ENCODE data around the gene MRPS21.

The MRPS21 gene

DNA sequence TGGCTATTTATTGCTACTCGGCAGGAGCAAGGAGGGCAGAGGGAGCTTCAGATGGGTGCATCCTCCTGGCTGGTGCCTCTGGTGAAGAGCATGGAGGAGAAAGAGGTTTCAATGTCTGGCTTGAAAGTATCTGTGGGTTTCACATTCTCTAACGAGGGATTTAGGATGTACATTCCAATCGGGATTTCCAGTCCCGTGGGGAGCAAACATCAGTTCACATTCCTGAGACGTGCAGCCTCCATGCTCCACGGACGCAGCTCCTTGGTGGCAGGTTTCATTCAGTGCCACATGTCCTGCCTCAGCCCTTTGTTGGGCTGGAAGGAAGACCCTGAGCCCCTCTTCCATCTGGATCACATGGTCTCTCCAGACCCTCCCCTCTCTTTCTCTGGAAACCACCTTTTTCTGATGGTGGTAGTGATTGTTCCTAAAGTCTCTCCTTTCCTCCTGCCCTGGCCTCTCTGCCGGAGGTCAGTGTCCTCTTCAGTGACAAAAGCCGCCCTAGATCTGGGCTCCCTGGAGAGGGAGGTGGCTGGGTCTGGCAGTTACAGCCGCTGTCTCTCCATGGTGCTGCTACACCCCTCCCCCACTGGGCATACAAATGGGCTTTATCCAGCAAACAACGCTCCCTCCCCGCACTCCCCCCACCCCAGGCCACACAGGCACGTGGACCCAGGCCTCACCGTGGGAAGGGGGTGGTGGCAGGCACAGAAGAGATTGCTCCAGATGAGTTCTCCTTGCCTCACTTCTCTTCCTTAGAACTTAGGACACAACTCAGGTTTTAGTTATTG is 36.9 kb upstream of the MRPS21 start:
- H3K27ac ChIP-seq (ENCODE audit: extremely low read depth, low read depth, low read length) = no peak overlapping the region
- TF ChIP-seq HOXA7 (CRISPR knock-in tag; IDR thresholded peaks at IDR 0.05; ENCODE audit: borderline replicate concordance) = no peak
- TF ChIP-seq ZNF677 (tag by site-specific recombination; IDR thresholded peaks at IDR 0.05) = no peak
- peak; percentile 77 for TF ChIP-seq ZBTB8A (tag by site-specific recombination; IDR thresholded peaks at IDR 0.05)
- TF ChIP-seq ZNF341 (tag by site-specific recombination; IDR thresholded peaks at IDR 0.05; ENCODE audit: low read depth) = peak; percentile 89
- peak; percentile 76 for TF ChIP-seq IKZF3 (tag by site-specific recombination; IDR thresholded peaks at IDR 0.05)
- peak; percentile 43 for TF ChIP-seq ZIC2 (tag by site-specific recombination; IDR thresholded peaks at IDR 0.05)
- TF ChIP-seq, protein P1, sequence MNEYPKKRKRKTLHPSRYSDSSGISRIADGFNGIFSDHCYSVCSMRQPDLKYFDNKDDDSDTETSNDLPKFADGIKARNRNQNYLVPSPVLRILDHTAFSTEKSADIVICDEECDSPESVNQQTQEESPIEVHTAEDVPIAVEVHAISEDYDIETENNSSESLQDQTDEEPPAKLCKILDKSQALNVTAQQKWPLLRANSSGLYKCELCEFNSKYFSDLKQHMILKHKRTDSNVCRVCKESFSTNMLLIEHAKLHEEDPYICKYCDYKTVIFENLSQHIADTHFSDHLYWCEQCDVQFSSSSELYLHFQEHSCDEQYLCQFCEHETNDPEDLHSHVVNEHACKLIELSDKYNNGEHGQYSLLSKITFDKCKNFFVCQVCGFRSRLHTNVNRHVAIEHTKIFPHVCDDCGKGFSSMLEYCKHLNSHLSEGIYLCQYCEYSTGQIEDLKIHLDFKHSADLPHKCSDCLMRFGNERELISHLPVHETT (tag by site-specific recombination; IDR thresholded peaks at IDR 0.05) = no peak
- TF ChIP-seq, protein P2, sequence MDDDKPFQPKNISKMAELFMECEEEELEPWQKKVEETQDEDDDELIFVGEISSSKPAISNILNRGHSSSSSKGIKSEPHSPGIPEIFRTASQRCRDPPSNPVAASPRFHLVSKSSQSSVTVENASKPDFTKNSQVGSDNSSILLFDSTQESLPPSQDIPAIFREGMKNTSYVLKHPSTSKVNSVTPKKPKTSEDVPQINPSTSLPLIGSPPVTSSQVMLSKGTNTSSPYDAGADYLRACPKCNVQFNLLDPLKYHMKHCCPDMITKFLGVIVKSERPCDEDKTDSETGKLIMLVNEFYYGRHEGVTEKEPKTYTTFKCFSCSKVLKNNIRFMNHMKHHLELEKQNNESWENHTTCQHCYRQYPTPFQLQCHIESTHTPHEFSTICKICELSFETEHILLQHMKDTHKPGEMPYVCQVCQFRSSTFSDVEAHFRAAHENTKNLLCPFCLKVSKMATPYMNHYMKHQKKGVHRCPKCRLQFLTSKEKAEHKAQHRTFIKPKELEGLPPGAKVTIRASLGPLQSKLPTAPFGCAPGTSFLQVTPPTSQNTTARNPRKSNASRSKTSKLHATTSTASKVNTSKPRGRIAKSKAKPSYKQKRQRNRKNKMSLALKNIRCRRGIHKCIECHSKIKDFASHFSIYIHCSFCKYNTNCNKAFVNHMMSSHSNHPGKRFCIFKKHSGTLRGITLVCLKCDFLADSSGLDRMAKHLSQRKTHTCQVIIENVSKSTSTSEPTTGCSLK (tag by site-specific recombination; IDR thresholded peaks at IDR 0.05) = no peak
- TF ChIP-seq, protein P3, sequence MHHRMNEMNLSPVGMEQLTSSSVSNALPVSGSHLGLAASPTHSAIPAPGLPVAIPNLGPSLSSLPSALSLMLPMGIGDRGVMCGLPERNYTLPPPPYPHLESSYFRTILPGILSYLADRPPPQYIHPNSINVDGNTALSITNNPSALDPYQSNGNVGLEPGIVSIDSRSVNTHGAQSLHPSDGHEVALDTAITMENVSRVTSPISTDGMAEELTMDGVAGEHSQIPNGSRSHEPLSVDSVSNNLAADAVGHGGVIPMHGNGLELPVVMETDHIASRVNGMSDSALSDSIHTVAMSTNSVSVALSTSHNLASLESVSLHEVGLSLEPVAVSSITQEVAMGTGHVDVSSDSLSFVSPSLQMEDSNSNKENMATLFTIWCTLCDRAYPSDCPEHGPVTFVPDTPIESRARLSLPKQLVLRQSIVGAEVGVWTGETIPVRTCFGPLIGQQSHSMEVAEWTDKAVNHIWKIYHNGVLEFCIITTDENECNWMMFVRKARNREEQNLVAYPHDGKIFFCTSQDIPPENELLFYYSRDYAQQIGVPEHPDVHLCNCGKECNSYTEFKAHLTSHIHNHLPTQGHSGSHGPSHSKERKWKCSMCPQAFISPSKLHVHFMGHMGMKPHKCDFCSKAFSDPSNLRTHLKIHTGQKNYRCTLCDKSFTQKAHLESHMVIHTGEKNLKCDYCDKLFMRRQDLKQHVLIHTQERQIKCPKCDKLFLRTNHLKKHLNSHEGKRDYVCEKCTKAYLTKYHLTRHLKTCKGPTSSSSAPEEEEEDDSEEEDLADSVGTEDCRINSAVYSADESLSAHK (tag by site-specific recombination; IDR thresholded peaks at IDR 0.05) = peak; percentile 64; the same call in 1 of the 2 replicates
- TF ChIP-seq, protein P4, sequence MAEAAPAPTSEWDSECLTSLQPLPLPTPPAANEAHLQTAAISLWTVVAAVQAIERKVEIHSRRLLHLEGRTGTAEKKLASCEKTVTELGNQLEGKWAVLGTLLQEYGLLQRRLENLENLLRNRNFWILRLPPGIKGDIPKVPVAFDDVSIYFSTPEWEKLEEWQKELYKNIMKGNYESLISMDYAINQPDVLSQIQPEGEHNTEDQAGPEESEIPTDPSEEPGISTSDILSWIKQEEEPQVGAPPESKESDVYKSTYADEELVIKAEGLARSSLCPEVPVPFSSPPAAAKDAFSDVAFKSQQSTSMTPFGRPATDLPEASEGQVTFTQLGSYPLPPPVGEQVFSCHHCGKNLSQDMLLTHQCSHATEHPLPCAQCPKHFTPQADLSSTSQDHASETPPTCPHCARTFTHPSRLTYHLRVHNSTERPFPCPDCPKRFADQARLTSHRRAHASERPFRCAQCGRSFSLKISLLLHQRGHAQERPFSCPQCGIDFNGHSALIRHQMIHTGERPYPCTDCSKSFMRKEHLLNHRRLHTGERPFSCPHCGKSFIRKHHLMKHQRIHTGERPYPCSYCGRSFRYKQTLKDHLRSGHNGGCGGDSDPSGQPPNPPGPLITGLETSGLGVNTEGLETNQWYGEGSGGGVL (tag by site-specific recombination; IDR thresholded peaks at IDR 0.05) = peak; percentile 82
- TF ChIP-seq ZFP41 (tag by site-specific recombination; IDR thresholded peaks at IDR 0.05; ENCODE audit: borderline replicate concordance) = no peak
- no peak overlapping the region for H3K4me3 ChIP-seq (ENCODE audit: low read depth, low read length)
- CTCF ChIA-PET = interaction anchor here (0.6 to 6.3 kb wide), 25 partner anchors 9 to 739 kb away, joined by 3 to 101 read pairs (median 6); partner anchors contain the start of genes APH1A, C1orf54, CIART and FALEC
- no peaks in the 10 kb centered on the region for H3K36me3 ChIP-seq (ENCODE audit: control insufficient read depth in 2 of 2, insufficient read depth in 1 of 2, low read length in 2 of 2)
- POLR2A ChIA-PET = interaction anchor here (1.0 to 2.5 kb wide), 4 partner anchors 12 to 46 kb away, joined by 3 to 6 read pairs (median 4); partner anchors contain the start of genes APH1A and C1orf54
- H3K9me3 ChIP-seq (ENCODE audit: control insufficient read depth, insufficient read depth, low read depth, low read length) = no peaks in the 10 kb centered on the region
- peaks cover 12% of the 10 kb centered on the region; the same call in 1 of the 2 replicates for H3K4me1 ChIP-seq (ENCODE audit: control insufficient read depth, insufficient read depth, low read length)

DNA sequence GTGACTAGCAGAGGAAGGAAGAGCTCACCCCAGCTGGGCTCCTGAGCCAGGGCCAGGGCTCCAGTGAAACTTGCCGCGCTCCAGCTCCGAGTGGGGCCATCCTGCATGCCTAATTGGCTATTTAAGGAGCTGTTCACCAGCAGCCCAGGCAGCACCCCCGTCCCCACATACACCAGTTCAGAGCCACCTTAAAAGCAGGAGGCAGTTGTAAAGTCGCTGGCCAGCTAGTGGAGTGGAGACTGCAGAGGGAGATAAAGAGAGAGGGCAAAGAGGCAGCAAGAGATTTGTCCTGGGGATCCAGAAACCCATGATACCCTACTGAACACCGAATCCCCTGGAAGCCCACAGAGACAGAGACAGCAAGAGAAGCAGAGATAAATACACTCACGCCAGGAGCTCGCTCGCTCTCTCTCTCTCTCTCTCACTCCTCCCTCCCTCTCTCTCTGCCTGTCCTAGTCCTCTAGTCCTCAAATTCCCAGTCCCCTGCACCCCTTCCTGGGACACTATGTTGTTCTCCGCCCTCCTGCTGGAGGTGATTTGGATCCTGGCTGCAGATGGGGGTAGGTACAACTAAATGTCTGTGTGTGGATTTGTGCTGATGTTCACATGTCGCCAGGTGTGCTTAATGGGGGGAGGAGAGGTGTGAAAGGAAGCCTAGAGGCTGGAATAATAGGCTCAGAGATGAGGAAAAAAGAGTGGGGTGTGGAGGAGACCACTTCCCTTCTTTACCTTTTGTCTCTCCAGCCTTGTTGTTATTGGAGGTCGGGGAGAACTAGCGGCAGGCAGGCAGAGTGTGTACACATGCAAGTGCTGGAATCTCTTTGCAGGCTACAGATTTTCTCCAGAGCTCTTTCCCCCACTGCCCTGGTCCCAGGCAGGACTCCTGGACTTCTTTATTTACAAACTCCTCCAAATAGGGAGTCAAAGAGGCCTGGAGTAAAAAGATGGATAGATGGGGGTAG is 35.8 kb upstream of the MRPS21 start, which contains the start of gene CA14:
TSS of gene CA14 (plus strand) at position 151 of the 962 bp plus-strand sequence. CDS start at position 506, 355 bp downstream.
- Histone ChIP-seq H3K36me3 (ENCODE audit: control insufficient read depth in 2 of 2, insufficient read depth in 1 of 2, low read length in 2 of 2) (no peaks in the 10 kb centered on the region), H3K27ac (ENCODE audit: extremely low read depth, low read depth, low read length) (no peak within 1 kb of the TSS), H3K4me3 (ENCODE audit: low read depth, low read length) (no peak within 1 kb of the TSS), H3K4me1 (ENCODE audit: control insufficient read depth, insufficient read depth, low read length) (peaks cover 12% of the 10 kb centered on the region; the same call in 1 of the 2 replicates), H3K9me3 (ENCODE audit: control insufficient read depth, insufficient read depth, low read depth, low read length) (no peaks in the 10 kb centered on the region)
- ChIA-PET CTCF (interaction anchor here (6.3 kb wide), 1 partner anchor 23 kb away, joined by 101 read pairs; the partner anchor contains the start of gene CIART), POLR2A (interaction anchor here (0.6 to 2.5 kb wide), 4 partner anchors 11 to 743 kb away, joined by 3 to 6 read pairs (median 4); partner anchors contain the start of genes APH1A, C1orf54 and CIART)
- TF ChIP-seq ZFP69B (tag by site-specific recombination; IDR thresholded peaks at IDR 0.05) (peak; percentile 51; the same call in 1 of the 2 replicates), GLIS1 (tag by site-specific recombination; IDR thresholded peaks at IDR 0.05) (peak; percentile 84), ZNF596 (tag by site-specific recombination; IDR thresholded peaks at IDR 0.05) (peak; percentile 87)
- TF ChIP-seq, protein P5, sequence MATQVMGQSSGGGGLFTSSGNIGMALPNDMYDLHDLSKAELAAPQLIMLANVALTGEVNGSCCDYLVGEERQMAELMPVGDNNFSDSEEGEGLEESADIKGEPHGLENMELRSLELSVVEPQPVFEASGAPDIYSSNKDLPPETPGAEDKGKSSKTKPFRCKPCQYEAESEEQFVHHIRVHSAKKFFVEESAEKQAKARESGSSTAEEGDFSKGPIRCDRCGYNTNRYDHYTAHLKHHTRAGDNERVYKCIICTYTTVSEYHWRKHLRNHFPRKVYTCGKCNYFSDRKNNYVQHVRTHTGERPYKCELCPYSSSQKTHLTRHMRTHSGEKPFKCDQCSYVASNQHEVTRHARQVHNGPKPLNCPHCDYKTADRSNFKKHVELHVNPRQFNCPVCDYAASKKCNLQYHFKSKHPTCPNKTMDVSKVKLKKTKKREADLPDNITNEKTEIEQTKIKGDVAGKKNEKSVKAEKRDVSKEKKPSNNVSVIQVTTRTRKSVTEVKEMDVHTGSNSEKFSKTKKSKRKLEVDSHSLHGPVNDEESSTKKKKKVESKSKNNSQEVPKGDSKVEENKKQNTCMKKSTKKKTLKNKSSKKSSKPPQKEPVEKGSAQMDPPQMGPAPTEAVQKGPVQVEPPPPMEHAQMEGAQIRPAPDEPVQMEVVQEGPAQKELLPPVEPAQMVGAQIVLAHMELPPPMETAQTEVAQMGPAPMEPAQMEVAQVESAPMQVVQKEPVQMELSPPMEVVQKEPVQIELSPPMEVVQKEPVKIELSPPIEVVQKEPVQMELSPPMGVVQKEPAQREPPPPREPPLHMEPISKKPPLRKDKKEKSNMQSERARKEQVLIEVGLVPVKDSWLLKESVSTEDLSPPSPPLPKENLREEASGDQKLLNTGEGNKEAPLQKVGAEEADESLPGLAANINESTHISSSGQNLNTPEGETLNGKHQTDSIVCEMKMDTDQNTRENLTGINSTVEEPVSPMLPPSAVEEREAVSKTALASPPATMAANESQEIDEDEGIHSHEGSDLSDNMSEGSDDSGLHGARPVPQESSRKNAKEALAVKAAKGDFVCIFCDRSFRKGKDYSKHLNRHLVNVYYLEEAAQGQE (tag by site-specific recombination; IDR thresholded peaks at IDR 0.05) = peak; percentile 80
- TF ChIP-seq, protein P6, sequence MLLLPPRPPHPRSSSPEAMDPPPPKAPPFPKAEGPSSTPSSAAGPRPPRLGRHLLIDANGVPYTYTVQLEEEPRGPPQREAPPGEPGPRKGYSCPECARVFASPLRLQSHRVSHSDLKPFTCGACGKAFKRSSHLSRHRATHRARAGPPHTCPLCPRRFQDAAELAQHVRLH (tag by site-specific recombination; IDR thresholded peaks at IDR 0.05) = no peak
